GM13977 (cell line): ENCODE measurements around the gene PMVK.

Source experiments
- DNase-seq: peaks from one replicate; pipeline ENCODE4 v3.0.0; 2012; ENCODE audit warnings: low spot score
- in situ Hi-C: fragments of 300-500 bp; cut with MboI; formaldehyde crosslinking; loops from one replicate; pipeline ENCODE4 v1.12.0; 2022; ENCODE audit warnings: low sequenced_read_pairs, low pct_unique_long_range_greater_than_20kb, mixed read lengths, inconsistent platforms; ENCODE audit not compliant: unreplicated experiment
- TF ChIP-seq, protein P1 (sequence below): IDR thresholded peaks from 2 replicates; pipeline ENCODE4 v1.5.1; 2012; ENCODE audit warnings: mild to moderate bottlenecking, control low read depth; ENCODE audit not compliant: insufficient read depth; ENCODE audit errors: extremely low read depth, missing control alignments

PMVK gene

DNA sequence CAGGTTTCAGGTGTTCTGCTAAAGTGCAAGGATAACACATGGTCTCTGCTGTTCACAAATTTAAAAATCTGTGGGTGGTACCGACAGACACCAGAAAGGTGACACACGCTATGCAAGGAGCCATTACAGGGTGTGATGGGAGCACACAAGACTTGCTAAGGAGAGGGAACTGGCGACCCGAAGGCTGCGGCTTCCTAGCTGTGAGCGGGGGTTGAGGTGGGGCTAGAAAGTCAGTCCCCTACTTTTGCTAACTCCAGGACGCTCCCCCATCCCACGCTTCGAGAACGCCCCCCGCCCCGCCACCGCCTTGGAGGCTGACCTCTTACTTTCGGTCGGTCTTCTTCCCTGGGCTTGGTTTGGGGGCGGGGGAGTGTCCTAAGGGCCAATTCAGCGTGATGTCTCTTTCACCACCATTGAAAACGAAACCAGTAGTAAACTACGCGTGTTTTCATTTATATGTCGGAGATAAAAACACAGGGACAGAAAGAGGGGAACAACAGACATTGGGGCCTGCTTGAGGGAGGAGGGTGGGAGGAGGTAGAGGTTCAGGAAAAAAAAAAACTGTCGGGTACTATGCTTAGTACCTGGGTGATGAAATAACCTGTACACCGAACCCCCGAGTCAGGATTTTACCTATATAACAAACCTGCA, 39.0 kb upstream of the PMVK start:
- in situ Hi-C loops: no loop called here
- TF ChIP-seq, protein P1, sequence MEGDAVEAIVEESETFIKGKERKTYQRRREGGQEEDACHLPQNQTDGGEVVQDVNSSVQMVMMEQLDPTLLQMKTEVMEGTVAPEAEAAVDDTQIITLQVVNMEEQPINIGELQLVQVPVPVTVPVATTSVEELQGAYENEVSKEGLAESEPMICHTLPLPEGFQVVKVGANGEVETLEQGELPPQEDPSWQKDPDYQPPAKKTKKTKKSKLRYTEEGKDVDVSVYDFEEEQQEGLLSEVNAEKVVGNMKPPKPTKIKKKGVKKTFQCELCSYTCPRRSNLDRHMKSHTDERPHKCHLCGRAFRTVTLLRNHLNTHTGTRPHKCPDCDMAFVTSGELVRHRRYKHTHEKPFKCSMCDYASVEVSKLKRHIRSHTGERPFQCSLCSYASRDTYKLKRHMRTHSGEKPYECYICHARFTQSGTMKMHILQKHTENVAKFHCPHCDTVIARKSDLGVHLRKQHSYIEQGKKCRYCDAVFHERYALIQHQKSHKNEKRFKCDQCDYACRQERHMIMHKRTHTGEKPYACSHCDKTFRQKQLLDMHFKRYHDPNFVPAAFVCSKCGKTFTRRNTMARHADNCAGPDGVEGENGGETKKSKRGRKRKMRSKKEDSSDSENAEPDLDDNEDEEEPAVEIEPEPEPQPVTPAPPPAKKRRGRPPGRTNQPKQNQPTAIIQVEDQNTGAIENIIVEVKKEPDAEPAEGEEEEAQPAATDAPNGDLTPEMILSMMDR: no peak
- DNase-seq: peak; percentile 55

DNA sequence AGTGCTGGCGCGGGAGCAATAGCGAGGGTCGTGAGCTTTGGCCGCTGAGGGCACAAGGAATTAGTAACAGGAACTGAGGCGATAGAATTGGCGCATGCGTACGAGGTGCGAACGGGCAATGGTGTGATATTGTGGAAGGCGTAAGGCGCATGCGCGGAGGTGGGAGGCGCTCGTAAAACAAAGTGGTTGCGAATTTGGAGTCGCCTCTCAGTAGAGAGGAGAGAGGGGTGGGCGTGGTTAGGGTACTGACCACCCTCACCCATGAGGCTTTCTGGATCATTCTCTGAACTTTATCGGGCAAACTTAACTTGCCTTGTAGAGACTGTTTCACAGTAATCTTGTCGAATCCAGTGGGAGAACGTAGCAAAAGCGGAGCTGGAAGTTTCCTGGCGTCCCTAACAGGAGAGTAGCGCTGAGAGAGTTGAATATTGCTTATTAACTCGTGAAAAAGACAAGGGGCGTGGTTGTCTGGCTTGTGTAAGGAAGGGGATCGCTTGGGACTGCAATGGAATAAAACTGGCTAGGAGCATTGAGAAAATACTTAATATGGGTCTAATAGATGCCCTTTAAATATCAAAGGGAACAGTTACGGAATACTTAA, 38.4 kb upstream of the PMVK start:
- peak; percentile 89 for DNase-seq
- TF ChIP-seq, protein P1: no peak
- in situ Hi-C loops: no loop called here

DNA sequence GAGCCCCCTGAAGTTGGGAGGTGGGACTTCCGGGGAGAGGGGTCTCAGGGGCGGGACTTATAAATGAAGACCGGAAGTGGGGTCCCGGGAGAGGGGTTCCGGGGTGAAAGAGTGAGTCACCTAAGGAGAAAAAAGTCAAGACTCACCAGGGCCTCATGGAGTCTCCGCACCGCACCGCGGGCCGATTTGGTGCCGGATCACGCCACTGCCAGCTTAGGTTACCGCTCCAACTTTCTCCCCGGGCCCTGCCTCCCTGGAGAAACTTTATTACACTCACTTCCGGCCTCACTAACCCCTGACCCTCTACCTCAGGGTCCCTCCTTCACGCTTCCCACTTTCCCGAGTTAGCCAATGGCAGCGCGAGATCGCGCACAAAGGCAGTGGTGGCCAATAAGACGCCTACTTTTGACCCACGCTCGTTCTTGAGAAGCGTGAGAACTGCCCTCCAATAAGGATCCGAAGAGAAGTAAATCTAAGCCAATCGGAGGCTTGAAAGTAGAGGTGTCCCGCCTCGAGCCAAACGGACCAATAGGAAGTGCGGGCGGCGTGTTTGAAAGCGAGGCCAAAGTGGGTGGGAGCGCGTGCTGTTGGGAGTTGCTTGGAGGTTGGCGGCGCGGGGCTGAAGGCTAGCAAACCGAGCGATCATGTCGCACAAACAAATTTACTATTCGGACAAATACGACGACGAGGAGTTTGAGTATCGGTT, 37.7 kb upstream of the PMVK start, which contains the start of gene CKS1B:
Gene CKS1B, plus strand, starts transcription at position 580 of the 706 bp plus-strand sequence. Its CDS starts 65 bp downstream, at position 645.
- peak; percentile 95 for DNase-seq
- in situ Hi-C loops: no loop called here
- TF ChIP-seq, protein P1: no peak

DNA sequence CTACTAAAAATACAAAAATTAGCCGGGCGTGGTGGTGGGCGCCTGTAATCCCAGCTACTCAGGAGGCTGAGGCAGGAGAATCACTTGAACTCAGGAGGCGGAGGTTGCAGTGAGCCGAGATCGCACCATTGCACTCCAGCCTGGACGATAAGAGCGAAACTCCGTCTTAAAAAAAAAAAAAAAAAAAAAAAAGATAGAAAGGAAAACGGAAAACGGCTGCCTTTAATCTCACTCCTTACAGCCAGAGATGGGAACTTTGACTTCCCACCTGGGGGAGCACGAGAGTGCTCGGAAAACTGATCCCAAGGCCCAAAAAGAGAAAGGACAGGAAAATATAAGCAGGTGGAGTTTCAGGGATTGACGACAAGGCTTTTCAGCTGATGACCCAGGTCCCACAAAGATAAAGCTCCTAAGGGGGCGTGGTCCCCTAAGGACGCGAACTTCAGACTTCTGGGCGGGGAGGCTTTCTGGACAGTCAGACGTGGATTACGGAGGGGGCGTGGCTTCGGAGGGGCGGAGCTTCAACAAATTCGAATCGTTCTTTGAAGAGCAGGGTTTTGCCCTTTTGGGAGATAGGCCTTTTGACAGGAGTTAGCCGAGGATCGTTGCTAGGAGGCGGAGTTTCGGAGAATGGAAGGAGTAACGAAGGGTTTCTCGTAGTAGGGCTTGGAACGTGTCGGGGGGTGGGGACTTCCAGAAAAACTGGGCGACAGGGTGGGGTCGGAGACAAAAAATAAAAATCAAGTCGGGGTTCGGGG, 37.0 kb upstream of the PMVK start:
- DNase-seq: peak; percentile 90
- TF ChIP-seq, protein P1: no peak
- in situ Hi-C loops: no loop called here

DNA sequence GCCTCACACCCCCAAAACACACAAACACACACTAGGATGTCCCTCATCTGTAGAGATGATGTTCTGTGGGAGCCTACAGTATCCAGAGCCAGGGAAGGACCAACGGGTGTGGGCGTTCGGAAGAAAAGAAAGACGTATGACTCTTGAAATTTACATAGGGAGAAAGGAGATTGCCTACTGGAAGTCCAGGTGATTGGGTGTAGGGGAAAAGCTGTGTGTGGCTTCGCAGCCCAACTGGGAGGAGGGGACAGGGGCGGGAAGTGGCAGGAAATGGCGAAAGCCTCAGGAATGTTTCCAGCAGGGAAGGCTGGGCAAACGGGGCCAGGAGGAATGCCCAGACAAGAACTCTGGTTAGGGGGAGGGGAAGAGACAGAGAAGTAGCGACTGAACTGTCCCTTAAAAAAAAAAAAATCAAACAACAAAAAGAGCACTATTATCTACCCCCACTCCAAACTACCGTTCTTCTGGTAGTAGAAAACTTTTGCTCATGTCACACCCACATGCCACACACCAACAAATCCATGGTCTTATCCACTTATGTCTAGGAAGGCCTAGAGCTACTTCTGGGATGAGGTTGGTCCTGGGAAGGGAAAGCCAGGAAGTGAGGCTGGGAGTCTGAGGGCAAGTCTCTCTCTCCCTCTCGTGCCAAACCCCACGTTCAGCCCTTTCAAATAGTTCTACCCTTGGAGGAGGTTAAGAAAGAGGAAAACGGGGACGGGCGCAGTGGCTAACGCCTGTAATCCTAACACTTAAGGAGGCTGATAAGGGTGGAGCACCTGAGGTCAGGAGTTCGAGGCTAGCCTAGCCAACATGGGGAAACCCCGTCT, 36.2 kb upstream of the PMVK start:
- in situ Hi-C loops: no loop called here
- DNase-seq: no peak
- TF ChIP-seq, protein P1: no peak

DNA sequence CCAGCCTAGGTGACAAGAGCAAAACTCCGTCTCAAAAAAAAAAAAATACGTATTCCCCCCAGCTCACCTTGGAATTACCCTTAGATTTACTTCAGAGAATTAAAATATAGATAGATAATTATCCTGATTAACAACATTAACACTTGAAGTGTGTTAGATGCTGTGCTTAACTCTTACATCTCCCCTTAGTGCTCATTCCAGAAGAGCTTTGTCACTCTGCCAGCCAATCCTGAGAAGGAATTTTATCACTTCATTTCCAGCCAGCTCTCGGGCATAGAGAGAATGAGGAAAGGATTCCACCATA, 35.6 kb upstream of the PMVK start:
- DNase-seq: no peak
- in situ Hi-C loops: no loop called here
- TF ChIP-seq, protein P1: no peak
